NOMO-1 treated with DMSO at 0.1 percent for 48 hours (cell line): Measurements from ENCODE around the gene DCLK2.

Experiments used
- DNase-seq: peaks from one replicate; lab custom pipeline; 2025; ENCODE audit not compliant: unreplicated experiment; lab: John Stamatoyannopoulos, UW

Gene DCLK2

GRCh38 chr4:150115851-150116250, 37.6 kb downstream of the DCLK2 start:
- DNase-seq: no peak

GRCh38 chr4:150116506-150116905, 38.3 kb downstream of the DCLK2 start:
- no peak for DNase-seq

- no peak for DNase-seq
Measured at GRCh38 chr4:150117094-150117493, 38.8 kb downstream of the DCLK2 start.

GRCh38 chr4:150117629-150118028, 39.4 kb downstream of the DCLK2 start:
- no peak for DNase-seq

GRCh38 chr4:150119492-150119891, 41.2 kb downstream of the DCLK2 start:
- DNase-seq: no peak

GRCh38 chr4:150123087-150123486, 44.8 kb downstream of the DCLK2 start:
- DNase-seq: no peak

- DNase-seq: peak; percentile 5
Measured at GRCh38 chr4:150123796-150124677, 45.8 kb downstream of the DCLK2 start.

GRCh38 chr4:150126201-150126863, 48.1 kb downstream of the DCLK2 start:
- peak; percentile 88 for DNase-seq

- DNase-seq: no peak
Measured at GRCh38 chr4:150126864-150127203, 48.6 kb downstream of the DCLK2 start.

GRCh38 chr4:150127757-150128156, 49.5 kb downstream of the DCLK2 start:
- no peak for DNase-seq

- DNase-seq: no peak
Measured at GRCh38 chr4:150130933-150131332, 52.7 kb downstream of the DCLK2 start.

GRCh38 chr4:150131581-150132228, 53.5 kb downstream of the DCLK2 start:
- no peak for DNase-seq

GRCh38 chr4:150133605-150134004, 55.4 kb downstream of the DCLK2 start:
- DNase-seq: no peak

- DNase-seq: peak; percentile 9
Measured at GRCh38 chr4:150135134-150135772, 57.0 kb downstream of the DCLK2 start.

GRCh38 chr4:150136036-150136435, 57.8 kb downstream of the DCLK2 start:
- no peak for DNase-seq

GRCh38 chr4:150136481-150136880, 58.2 kb downstream of the DCLK2 start:
- no peak for DNase-seq

GRCh38 chr4:150139297-150139865, 61.1 kb downstream of the DCLK2 start:
- DNase-seq: no peak

- no peak for DNase-seq
Measured at GRCh38 chr4:150140774-150141400, 62.6 kb downstream of the DCLK2 start.

GRCh38 chr4:150141756-150142155, 63.5 kb downstream of the DCLK2 start:
- DNase-seq: no peak

GRCh38 chr4:150142831-150143230, 64.6 kb downstream of the DCLK2 start:
- no peak for DNase-seq
